ENCODE results near the gene EIF5.
"Not testable (repeated sequence)": the region's sequence is repeated elsewhere in the genome, so short reads cannot be mapped to it uniquely, and the experiment has no call there.

EIF5 gene

DNA sequence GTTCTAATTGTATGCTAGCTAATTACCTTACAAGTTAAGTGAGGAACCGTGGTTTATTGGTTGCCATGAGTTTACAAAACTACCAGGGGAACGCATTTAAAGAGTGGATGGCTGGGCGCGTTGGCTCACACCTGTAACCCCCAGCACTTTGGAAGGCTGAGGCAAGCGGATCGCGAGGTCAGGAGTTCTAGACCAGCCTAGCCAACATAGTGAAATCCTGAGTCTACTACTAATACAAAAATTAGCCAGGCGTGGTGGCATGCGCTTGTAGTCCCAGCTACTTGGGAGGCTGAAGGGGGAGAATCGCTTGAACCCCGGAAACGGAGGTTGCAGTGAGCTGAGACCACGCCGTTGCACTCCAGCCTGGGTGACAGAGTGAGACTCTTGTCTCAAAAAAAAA, 2.2 kb downstream of the EIF5 start:
- no peak for DNase-seq (ENCODE audit: low read depth in 2 of 2)

DNA sequence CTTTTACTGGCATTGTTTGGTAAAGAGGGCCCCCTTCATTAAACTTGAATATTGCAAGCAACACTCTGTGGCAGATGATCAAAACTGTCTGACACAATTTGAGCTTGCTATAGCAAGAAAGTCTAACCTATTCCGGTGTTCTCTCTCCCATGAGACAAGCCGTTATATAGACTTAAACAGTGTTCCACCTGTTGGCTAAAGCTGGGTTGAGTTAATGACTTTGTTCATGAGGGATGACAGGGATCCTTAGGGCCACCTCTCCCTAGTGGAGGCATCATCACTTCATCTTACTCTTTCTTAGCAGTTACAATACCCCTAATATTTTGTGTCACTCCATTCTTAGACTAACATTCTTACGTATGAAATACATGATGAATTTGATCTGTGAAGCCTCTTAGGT, 3.8 kb downstream of the EIF5 start:
- DNase-seq (ENCODE audit: low read depth in 2 of 2): no peak

DNA sequence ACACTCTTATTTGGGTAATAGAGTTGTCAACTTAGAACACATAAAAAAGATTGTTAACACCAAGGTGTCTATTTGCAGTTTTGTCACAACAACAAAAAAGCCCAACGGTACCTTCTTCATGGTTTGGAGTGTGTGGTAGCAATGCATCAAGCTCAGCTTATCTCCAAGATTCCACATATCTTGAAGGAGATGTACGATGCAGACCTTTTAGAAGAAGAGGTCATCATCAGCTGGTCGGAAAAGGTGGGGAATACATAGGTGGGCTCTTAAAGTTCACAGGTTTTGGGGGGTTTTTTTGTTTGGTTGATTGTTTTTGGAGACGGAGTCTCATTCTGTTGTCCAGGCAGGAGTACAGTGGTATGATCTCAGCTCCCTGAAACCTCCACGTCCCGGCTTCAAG, 5.5 kb downstream of the EIF5 start:
- no peak for DNase-seq (ENCODE audit: low read depth in 2 of 2)

DNA sequence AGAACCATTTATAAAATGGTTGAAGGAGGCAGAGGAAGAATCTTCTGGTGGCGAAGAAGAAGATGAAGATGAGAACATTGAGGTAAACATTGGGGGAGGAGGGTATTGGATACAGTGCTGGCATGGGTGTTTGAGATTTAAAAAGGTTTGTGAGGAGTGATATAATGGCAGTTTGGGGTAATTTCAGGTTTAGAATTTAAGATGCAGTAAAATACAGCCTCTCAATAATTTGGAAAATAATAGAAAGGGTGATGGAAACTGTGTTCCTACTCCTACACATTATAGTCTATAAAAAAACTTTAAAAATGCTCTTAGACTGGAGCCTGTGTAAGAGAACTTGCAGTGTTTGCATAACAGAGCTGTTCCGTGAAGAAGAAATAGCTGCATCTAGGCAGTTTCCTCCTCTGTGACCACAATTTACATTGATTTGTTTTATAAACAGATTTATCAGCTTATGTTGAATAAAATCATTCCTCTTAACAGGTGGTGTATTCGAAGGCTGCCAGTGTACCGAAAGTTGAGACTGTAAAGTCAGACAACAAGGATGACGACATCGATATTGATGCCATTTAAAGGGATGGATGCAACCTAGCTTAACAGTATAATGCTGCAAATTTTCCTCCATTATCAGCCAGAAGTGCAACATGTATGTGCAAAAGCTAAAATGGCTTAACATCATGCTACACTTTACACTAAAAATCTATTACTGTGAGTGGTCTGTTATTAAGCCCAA, 6.6 kb downstream of the EIF5 start:
- no peak for DNase-seq (ENCODE audit: low read depth in 2 of 2)

DNA sequence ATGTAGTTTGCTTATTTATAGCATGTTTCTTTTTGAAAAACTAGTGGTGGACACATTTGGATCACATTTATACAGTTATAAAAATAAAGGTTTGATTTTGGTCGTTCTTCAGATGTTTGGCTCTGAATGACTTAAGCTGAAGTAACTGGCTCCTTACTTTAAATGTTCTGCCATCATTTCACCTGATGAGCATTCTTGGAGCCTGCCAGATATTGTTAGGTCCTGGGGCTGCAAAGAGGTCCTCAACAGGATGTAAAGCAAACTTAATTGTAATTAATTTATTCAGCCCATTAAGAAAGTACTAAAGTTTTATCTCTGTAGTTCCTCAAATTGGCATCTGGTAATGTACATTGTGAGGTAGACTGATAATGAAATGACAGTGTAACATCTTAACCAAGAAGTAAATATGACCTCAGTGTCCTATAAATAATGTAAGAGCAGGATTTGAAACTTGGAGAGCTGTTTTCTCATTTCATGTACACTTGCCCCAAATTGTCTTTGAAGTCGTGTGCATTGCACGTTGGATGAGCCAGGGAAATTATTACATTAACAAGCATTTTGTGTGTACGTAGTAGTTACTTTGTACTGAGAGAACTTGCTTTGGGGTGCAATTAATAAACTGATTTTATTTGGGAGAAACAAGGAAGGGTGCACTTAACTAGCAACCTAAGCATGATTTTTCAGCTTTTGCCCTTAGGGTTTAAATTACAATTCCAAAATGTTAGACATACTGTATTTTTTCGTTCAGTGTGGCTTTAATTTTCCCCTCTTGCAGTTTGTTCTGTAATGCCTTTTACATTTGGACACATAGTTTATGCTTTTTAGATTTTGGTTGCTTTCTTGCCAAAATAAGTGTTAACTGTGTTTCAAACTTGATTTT, 7.5 kb downstream of the EIF5 start:
- DNase-seq (ENCODE audit: low read depth in 2 of 2): no peak

DNA sequence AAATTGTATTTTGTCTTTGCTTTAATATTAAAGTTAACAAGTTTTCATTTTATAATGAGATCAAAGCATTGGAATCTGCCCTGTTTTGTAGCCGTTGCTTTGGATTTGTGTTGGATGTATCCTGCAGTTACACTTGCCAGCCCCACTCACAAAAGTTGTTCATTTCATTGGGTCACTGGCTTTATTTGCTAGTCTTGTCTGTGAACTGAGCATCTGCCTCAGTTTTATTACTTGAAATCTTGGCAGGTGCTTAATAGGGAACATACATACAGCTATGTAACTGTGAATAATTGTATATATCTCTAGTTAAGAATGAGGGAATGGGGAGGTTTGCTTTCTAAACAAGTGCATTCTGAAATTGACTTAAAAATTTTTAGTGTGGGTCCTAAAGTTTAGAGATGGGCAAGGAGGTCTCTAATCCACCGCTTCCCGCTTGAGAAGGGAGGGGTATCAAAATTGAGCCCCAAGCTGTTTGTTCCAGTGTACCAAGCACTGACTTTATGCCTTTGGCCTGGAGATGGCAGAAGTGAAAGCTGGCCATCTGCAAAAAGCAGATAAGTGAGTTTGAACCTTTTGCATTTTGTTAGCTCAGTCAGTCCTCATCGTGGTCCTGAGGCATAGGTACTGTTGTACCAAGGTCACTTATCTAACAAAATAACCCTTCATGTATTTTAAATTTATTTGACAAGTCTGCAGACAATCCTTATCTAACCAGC, 9.3 kb downstream of the EIF5 start:
- DNase-seq (ENCODE audit: low read depth in 2 of 2): no peak

DNA sequence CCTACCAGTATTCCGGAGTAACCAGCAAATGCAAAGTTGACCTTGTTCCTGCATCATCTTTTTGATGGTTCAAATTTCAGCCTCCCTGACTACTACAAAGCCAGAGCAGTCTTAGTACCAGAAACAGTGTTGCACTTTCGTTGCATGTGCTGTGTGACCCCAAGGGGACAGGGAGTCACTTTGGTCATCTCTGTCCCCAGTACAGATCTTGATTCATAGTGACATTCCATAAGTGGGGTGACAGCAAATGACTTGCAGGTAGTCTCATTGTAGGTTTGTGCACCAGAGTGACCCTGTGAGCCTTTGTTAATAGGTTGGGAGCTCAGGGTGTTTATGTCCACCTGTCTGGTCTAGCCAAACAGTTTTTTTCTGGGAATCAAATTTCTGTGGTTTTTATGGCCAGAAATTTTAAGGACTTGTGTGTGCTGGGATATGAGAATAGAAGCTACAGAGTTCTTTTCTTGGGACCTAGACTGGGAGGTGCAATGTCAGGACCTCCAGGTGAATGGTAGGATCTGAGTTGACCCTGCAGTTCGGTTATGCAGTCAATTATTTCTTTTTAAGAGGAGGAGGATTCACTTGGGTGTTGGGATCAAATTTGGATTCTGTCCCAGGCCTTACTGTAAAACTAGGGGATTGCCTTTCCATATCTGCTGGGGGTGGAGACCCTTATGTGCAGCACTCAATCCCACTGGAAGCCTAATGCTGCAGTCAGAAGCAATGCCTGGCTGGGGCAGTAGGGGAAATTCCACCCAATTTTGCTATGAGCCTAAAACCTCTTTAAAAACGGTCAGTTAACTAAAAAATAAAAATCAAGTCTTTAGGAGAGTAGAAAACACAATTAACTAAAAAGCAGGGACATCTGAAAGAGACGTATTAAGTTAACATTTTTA, 10.1 kb downstream of the EIF5 start:
- no peak for DNase-seq (ENCODE audit: low read depth in 2 of 2)

DNA sequence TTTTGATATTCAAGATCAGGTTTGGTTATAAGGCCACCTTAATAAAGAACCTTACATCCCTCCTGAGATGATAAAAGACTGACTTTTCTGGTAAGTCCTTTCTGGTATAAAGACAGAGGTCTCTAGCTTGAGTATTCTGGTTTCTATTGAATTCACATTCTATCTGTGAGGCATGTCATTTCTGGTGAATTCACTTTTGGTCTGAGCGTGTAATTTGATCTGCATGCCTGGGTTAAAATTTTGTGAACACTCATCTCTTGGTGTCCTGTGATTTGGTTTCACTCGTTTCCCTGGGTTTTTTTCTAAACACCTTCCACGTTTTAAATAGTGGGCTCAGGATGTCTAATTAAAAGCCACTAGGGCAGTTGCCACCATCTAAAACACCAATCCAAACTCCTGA, 12.2 kb downstream of the EIF5 start:
- no peak for DNase-seq (ENCODE audit: low read depth in 2 of 2)

DNA sequence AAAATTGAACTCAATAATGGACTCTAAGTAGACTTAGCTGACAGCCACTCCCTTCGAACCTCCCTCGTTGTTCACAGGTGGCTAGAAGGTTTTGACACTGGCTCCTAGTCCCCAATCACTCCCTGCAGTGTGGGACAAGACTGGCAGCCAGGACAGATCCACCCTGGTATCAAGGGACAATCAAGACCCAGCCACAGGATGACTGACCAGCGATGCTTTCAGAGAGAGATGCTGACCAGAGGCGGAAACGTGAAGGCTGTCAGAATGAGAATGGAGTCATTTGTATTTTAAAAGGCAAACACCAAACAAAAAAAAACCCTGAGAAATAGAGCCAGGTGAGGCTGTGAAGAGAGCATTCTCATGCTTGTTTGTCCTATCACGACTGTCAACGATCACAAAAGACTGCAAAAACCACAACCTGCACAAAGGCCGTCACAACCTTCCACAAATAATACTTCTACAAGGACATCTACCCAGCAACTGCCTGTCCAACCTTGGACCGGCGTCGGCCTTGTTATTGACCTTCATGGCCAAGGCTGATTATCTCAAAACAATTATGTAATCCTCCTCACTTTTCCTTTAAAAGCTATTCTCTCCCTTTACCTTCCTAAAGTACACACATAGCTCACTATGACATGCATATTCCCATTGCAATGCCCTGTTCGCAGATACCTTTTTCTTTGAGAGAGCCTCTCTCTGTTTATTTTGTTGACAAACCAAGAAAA, 13.2 kb downstream of the EIF5 start:
- DNase-seq (ENCODE audit: low read depth in 2 of 2): no peak

DNA sequence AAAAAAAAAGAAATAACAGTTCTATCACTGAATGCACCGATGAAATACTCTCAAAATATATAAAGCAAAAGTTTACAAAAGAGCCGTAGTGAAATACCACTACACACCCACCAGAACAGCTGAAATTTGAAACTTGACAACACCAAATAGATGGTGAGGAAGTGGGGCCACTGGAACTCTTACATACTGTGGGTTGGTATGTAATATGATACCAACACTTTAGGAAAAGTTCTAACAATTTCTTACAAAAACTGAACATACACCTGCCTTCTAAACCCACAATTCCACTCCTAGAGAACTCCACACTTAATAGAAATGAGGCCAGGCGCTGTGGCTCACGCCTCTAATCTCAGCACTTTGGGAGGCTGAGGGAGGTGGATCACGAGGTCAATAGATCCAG, 14.1 kb downstream of the EIF5 start:
- DNase-seq (ENCODE audit: low read depth in 2 of 2): no peak

DNA sequence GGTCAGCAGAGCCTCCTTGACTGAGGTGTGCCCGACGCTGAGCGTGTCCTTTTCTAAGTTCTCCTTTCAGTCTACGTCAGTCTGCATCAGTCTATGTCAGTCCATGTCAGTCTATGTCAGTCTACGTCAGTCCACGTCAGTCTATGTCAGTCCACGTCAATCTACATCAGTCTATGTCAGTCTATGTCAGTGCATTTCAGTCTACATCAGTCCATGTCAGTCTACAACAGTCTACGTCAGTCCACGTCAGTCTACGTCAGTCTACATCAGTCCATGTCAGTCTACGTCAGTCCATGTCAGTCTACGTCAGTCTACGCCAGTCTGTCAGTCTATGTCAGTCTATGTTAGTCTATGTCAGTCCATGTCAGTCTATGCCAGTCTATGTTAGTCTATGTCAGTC, 15.9 kb downstream of the EIF5 start:
- DNase-seq (ENCODE audit: low read depth in 2 of 2): no peak

DNA sequence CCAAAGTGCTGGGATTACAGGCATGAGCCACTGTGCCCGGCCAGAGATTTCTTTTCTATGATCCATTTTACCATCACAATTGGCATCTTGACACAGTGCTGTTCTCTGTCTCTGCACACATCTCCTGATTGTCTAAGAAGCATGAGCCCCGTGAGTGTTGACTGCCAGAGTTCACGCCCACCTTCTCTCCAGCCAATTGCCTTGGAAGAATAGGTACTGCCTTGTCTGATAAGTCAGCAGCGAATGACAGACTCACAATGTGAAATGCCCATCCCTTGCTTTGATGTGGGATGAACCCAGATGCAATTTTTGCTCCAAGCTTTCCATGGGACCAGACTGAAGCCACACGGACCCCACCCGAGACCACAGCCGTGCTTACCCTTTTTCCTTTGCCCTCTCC, 19.3 kb downstream of the EIF5 start:
- DNase-seq (ENCODE audit: low read depth in 2 of 2): no peak

DNA sequence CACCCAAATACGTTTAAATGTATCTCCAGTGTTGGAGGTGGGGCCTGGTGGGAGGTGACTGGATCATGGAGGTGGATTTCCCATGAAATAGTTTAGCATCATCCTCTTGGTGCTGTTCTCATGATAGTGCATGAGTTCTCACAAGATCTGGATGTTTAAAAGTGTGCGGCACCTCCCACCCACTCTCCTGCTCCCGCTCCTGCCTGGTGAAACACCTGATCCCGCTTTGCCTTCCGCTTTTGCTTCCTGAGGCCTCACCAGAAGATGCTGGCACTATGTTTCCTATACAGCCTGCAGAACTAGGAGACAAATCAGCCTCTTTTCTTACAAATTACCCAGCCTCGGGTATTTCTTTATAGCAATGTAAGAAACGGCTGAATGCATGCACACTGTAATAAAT, 20.1 kb downstream of the EIF5 start:
- no peak for DNase-seq (ENCODE audit: low read depth in 2 of 2)

DNA sequence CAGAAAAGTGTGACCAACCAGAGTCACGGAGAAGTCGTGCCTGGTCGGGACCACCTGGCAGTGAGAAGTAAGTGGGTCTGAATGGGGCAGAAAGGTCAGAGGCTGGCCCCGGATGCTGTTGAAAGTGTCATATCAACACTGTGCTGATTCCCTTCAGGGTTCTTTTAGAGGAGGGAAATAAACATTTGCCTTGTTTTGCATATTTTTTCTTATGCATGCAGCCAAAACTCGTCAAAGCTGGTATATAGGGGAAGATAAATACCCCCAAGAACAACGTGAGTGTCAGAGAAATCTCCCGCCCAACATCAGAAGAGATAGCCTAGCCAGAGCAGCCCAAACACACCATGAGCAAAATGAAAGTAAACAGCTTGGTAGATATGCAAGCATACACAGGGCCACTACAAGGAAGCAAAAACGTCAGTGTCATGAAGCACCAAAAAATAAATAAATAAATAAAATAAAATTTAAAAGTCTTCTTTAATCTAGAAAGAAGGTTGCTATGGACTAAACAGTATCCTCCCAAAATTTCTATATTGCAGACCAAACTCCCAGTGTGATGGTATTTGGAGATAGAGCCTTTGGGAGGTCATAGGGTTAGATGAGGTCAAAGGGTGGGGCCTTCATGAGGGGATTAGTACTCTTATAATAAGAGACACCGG, 22.1 kb downstream of the EIF5 start:
- no peak for DNase-seq (ENCODE audit: low read depth in 2 of 2)

DNA sequence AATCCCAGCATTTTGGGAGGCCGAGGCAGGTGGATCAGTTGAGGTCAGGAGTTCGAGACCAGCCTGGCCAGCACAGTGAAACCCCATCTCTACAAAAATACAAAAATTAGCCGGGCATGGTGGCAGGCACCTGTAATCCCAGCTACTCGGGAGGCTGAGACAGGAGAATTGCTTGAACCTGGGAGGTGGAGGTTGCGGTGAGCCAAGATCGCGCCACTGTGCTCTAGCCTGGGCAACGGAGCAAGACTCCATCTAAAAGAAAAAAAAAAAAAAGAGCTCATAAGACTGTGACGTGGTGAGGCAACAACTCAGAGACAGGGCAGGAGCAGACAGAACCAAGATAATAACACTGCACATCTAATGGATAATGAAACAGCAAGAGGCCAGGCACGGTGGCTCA, 23.5 kb downstream of the EIF5 start:
- not testable (repeated sequence) for DNase-seq (ENCODE audit: low read depth in 2 of 2)

DNA sequence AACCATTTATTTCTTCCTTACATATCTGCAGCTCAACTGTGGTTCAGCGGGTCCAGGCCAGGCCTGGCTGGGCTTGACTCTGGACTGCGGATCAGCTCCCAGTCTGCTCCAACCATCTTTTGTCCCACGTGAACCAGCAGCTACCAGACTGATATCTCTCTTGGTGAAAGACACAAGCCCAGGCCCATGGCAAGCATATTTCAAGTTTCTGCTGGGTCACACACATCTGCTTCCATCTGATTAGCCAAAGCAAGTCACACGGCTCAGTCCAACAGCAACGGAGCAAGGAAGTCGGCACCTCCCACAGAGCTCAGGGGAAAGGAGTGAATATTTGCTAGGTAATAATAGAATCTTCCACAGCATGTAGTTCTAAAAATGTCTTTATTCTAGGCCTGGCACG, 26.5 kb downstream of the EIF5 start:
- no peak for DNase-seq (ENCODE audit: low read depth in 2 of 2)

DNA sequence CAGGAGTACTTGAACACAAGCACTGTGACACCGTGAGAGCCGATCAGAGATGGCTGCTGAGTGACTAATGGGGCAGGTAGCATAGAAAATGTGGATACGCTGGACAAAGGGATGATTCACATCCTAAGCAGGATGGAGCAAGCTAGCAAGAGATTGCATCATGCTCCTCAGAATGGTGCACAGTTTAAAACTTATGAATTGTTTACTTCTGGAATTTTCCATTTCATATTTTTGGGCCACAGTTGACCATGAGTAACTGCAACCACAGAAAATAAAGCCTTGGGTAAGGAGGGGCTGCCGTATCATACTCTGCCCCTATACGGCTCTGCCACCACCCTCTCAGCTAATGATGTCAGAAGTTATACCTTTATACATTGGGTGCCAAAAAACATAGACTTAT, 27.8 kb downstream of the EIF5 start:
- no peak for DNase-seq (ENCODE audit: low read depth in 2 of 2)

DNA sequence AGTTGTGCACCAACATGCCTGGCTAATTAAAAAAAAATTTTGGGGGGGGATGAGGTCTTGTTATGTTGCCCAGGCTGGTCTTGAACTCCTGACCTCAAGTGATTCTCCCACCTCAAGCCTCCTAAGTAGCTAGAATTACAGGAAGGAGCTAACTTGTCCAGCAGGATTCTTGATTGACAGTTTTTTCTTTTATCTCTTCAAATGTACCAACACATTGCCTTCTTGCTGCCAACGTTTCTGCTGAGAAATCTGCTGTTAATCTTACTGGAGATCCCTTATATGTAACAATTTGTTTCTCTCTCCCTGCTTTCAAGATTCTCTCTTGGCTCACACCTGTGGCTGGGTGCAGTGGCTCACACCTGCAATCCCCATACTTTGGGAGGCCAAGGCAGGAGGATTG, 28.7 kb downstream of the EIF5 start:
- DNase-seq (ENCODE audit: low read depth in 2 of 2): no peak

DNA sequence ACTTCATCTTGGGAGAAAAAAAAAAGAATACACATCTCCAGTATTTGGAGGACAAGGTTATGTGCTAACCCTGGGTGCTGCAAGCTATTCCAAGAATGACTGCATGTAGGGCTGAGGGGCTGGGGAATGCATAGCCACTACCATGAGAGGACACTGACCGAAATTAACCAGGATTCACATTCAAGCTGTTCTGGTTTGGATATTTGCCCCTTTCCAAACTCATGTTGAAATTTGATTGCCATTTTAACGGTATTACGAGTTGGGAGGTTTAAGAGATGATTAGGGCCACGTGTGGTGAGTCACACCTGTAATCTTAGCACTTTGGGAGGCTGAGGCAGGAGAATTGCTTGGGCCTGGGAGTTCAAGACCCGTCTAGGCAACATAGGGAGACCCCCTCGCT, 32.7 kb downstream of the EIF5 start:
- no peak for DNase-seq (ENCODE audit: low read depth in 2 of 2)

DNA sequence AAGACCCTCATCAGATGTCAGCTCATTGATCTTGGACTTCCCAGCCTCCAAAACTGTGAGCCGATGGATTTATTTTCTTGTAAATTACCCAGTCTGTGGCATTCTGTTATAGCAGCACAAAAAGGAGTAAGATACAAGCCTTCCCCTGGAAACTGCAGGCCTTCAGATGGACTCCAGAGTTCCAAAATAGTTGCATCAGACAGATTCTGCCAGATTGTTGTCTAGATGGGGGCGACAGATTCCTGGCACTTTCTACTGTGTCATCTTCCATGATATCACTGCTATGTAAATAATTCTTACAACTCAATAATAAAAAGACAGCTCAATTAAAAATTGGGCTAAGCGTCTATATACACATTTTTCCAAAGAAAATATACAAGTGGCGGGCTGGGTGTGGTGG, 34.0 kb downstream of the EIF5 start:
- DNase-seq (ENCODE audit: low read depth in 2 of 2): no peak

DNA sequence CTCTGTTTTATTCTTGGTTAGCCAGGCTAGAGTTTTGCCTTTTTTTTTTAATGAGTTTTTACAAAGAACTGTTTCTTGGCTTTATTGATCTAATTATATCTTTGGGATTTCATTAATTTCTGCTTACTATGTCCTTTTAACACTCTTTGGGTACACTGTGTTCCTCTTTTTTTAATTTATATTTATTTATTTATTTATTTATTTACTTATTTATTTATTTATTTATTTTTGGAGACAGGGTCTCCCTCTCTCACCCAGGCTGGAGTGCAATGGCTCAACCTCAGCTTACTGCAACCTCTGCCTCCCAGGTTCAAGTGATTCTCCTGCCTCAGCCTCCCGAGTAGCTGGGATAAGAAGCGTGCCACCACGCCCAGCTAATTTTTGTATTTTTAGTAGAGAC, 36.0 kb downstream of the EIF5 start:
- DNase-seq (ENCODE audit: low read depth in 2 of 2): no peak
